WTC11 (cell line): Measurements from ENCODE around the gene STYXL2.

Experiments
- ATF2 ChIP-seq: sonication (generic); formaldehyde crosslinking; IDR thresholded peaks from 2 replicates; pipeline ENCODE4 v1.8.1; 2022; ENCODE audit warnings: low read depth, missing genetic modification reagents, borderline replicate concordance
- ATF3 ChIP-seq: sonication (generic); formaldehyde crosslinking; conservative IDR thresholded peaks from 2 replicates; pipeline ENCODE4 v1.8.1; 2022; ENCODE audit warnings: mild to moderate bottlenecking, missing genetic modification reagents
- CTCF ChIP-seq: fragments of 200-600 bp; IDR thresholded peaks from 2 replicates; pipeline ENCODE4 v1.8.0; 2022; ENCODE audit warnings: antibody characterized with exemption
- ELF4 ChIP-seq: sonication (generic); formaldehyde crosslinking; IDR thresholded peaks from 2 replicates; pipeline ENCODE4 v1.8.1; 2022; ENCODE audit warnings: low read depth, mild to moderate bottlenecking, moderate library complexity, missing genetic modification reagents
- ETV6 ChIP-seq: sonication (generic); formaldehyde crosslinking; IDR thresholded peaks from 2 replicates; pipeline ENCODE4 v1.8.1; 2022; ENCODE audit warnings: mild to moderate bottlenecking, missing genetic modification reagents
- HMGA2 ChIP-seq: fragments of 250-450 bp; sonication (Bioruptor Pico); IDR thresholded peaks from 2 replicates; pipeline ENCODE4 v1.4.0; 2021; ENCODE audit warnings: mild to moderate bottlenecking, moderate library complexity
- MAX ChIP-seq: sonication (generic); formaldehyde crosslinking; IDR thresholded peaks from 2 replicates; pipeline ENCODE4 v1.8.0; 2022; ENCODE audit warnings: mild to moderate bottlenecking, missing genetic modification reagents
- NFE2L1 ChIP-seq: sonication (generic); formaldehyde crosslinking; IDR thresholded peaks from 2 replicates; pipeline ENCODE4 v1.8.1; 2023; ENCODE audit warnings: missing genetic modification reagents
- RELA ChIP-seq: sonication (generic); formaldehyde crosslinking; IDR thresholded peaks from 2 replicates; pipeline ENCODE4 v1.8.1; 2022; ENCODE audit warnings: missing genetic modification reagents, mild to moderate bottlenecking, borderline replicate concordance
- TEAD4 ChIP-seq: sonication (generic); formaldehyde crosslinking; IDR thresholded peaks from 2 replicates; pipeline ENCODE4 v1.8.0; 2022; ENCODE audit warnings: mild to moderate bottlenecking, missing genetic modification reagents
- ZBTB43 ChIP-seq: sonication (generic); formaldehyde crosslinking; IDR thresholded peaks from 2 replicates; pipeline ENCODE4 v1.8.1; 2023; ENCODE audit warnings: mild to moderate bottlenecking, missing genetic modification reagents
- ZNF263 ChIP-seq: sonication (generic); formaldehyde crosslinking; IDR thresholded peaks from 2 replicates; pipeline ENCODE4 v1.8.1; 2022; ENCODE audit warnings: low read depth, mild to moderate bottlenecking, moderate library complexity, missing genetic modification reagents

GRCh38 chr1:167095368-167095767 is 1.5 kb downstream of the STYXL2 start:
- no peak for TF ChIP-seq TEAD4 (CRISPR knock-in tag)
- no peak for TF ChIP-seq ZNF263 (CRISPR knock-in tag)
- TF ChIP-seq NFE2L1: no peak
- TF ChIP-seq RELA: no peak
- no peak for TF ChIP-seq ZBTB43 (CRISPR knock-in tag)
- no peak for TF ChIP-seq HMGA2 (CRISPR knock-in tag)
- TF ChIP-seq ELF4 (CRISPR knock-in tag): no peak
- TF ChIP-seq CTCF: no peak
- no peak for TF ChIP-seq ETV6
- TF ChIP-seq ATF2 (CRISPR knock-in tag): no peak
- no peak for TF ChIP-seq ATF3 (CRISPR knock-in tag)
- TF ChIP-seq MAX (CRISPR knock-in tag): no peak
